Measurements from ENCODE around the gene RBMY1A1. TPM values are rescaled to one million over a fixed set of nuclear protein-coding genes. Genes with fewer than 3 reads are reported as not detected.
"Not testable (repeated sequence)": the region's sequence is repeated elsewhere in the genome, so short reads cannot be mapped to it uniquely, and the experiment has no call there.

RBMY1A1 gene
- not detected for total RNA-seq

- not testable (repeated sequence) for ATAC-seq
Measured at GRCh38 chrY:21534579-21534978, at the start of gene RBMY1A1. RBMY1A1 (plus strand) TSS chrY:21534879; CDS start chrY:21536892, 2,013 bp downstream.

DNA sequence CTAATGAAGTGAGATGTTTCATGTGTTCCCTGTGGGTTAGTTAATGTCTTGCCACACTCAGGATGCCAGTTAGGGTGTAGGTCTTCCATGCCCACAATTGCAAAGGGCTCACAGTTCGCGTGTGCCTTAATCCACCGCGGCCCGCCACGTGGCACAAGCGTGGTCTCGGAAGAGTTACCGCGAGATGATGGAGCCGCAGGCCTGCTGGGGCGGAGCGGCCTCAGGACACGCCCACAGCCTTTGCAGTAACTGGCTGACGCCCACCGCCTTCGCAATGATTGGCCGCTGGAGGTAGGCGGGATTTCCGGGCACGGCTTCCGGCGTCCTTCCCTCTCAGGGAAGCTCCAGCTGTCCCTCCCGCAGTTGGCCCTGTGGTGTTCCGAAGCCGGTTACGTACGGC is 23.6 kb upstream of the RBMY1A1 start, which contains the start of gene RBMY1B:
RBMY1B (plus strand) TSS at position 301 of the 400 bp plus-strand sequence. CDS start 2,013 bp downstream, outside the sequence.
- not testable (repeated sequence) for ATAC-seq

DNA sequence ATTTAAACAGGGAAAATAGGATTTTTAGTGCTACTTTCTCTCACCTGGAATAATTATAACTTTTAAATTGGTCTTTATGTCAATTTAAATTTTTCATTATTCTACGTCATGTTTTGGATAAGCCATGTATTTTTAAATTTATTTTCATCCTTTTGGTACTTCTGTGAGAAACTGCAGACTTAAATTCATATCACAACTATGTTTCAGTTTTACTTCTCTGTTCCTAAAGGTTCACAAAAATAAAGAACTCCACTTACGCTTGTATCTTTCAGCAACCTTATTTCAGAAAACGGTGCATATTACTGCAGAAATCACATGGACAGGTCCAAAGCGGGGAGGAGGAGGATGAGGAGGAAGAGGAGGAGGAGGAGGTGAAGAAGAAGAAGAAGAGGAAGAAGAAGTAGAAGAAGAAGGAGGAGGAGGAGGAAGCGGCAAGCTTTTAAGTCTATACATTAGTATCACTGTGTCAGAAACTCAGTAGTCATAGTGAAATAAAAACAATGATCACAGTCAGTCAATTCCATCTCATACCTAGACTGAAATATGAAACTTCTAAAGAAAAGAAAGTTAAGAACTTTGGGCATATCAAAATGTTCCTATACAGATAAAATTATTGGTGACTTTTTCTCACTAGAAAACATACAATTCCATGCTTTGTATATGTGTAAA is 24.8 kb downstream of the RBMY1A1 start:
- not testable (repeated sequence) for ATAC-seq

DNA sequence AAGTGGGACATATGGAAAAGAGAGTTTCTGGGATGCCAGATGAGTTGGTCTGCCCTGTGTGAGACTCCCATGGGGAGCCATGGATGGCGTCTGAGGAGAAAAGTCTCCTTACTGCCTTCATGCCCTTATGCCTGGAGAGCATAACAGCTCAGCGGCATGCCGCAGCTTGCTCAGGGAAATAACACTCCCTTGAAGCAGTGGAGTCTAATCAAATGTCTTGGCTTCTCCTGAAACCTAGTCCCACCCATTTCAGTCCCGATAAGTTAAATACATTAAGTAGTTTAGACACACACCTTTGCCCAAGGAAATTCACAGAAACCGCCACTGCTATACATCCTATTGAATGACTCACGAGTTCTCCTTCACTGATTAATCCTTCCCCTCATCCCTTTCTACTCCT is 50.8 kb downstream of the RBMY1A1 start:
- no peak for ATAC-seq

GRCh38 chrY:21586454-21586853 is 51.8 kb downstream of the RBMY1A1 start:
- ATAC-seq = not testable (repeated sequence)

GRCh38 chrY:21592059-21592458 is 57.4 kb downstream of the RBMY1A1 start:
- ATAC-seq = no peak

GRCh38 chrY:21596287-21596686 is 61.6 kb downstream of the RBMY1A1 start:
- ATAC-seq = not testable (repeated sequence)

Other genes starting within 250 kb of the RBMY1A1 start
- not detected for gene RBMY1B, start 23.5 kb upstream of the RBMY1A1 start, total RNA-seq

Measured in esophagus mucosa (tissue), 1 donor.